ENCODE data around the gene ARSG.
"Not testable (repeated sequence)": the region's sequence is repeated elsewhere in the genome, so short reads cannot be mapped to it uniquely, and the experiment has no call there.

Gene ARSG

GRCh38 chr17:68401288-68401687 is 110.0 kb downstream of the ARSG start:
- no peak for DNase-seq
- in situ Hi-C loops (cut with HindIII; ENCODE audit: low pct_ligation_motif_present, low pct_unique_long_range_greater_than_20kb, low sequenced_read_pairs), result no loop called here

DNA sequence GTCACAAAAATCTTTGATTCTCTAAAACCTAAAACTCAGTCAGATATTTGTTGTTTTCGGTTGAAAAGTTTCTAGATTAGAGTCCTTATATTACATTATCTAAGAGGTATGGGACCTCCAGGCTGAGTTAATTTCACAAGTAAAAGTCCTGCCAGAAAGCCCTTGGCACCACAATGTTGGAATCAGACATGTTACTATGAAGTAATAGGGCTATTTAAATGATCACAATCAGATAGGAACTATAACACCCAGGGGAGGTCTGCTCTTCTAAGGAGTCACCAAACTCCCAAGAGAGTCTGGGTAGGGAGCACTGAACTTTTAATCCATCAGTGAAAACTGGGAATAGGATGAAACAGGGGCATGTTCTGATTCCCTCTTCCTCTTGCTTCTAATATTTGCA is 111.8 kb downstream of the ARSG start:
- DNase-seq, result no peak
- in situ Hi-C loops (cut with HindIII; ENCODE audit: low pct_ligation_motif_present, low pct_unique_long_range_greater_than_20kb, low sequenced_read_pairs), result no loop called here

- DNase-seq; in situ Hi-C loops (cut with HindIII; ENCODE audit: low pct_ligation_motif_present, low pct_unique_long_range_greater_than_20kb, low sequenced_read_pairs): not testable (repeated sequence)
Observed at GRCh38 chr17:68403837-68404236, 112.5 kb downstream of the ARSG start.

GRCh38 chr17:68407656-68408055 is 116.4 kb downstream of the ARSG start:
- DNase-seq; in situ Hi-C loops (cut with HindIII; ENCODE audit: low pct_ligation_motif_present, low pct_unique_long_range_greater_than_20kb, low sequenced_read_pairs): not testable (repeated sequence)

GRCh38 chr17:68413597-68414560 is 122.6 kb downstream of the ARSG start:
- DNase-seq; in situ Hi-C loops (cut with HindIII; ENCODE audit: low pct_ligation_motif_present, low pct_unique_long_range_greater_than_20kb, low sequenced_read_pairs): not testable (repeated sequence)

DNA sequence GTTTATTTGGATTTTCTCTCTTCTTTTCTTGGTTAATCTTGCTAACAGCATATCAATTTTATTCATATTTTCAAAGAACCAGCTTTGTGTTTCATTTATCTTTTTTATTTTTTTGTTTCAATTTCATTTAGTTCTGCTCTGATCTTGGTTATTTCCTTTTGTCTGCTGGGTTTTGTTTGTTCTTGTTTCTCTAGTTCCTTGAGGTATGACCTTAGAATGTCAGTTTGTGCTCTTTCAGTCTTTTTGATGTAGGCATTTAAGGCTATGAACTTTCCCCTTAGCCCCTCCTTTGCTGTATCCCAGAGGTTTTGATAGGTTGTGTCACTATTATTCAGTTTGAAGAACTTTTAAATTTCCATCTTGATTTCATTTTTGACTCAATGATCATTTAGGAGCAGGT is 123.6 kb downstream of the ARSG start:
- in situ Hi-C loops (cut with HindIII; ENCODE audit: low pct_ligation_motif_present, low pct_unique_long_range_greater_than_20kb, low sequenced_read_pairs); DNase-seq: not testable (repeated sequence)

GRCh38 chr17:68417317-68417716 is 126.0 kb downstream of the ARSG start:
- in situ Hi-C loops (cut with HindIII; ENCODE audit: low pct_ligation_motif_present, low pct_unique_long_range_greater_than_20kb, low sequenced_read_pairs), result no loop called here
- no peak for DNase-seq

DNA sequence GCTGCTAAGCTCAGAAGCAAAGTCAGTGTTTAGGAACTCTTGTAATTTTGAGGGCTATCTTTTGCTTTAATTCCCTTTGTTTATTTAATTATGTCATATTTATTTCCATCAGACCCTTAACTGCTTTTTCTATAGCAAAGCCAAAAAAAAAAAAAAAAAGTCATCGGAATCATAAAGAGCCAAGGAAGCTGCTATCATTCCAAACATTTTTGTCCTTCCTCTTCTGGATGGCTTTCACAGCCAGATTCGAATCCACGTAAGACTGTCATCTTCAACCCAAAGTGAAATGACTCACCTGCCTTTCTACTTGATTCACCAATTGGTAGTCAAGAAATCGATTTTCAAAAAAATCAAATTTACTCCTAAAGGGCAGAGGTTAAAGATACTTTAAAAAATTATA is 127.6 kb downstream of the ARSG start:
- DNase-seq, result no peak
- in situ Hi-C loops (cut with HindIII; ENCODE audit: low pct_ligation_motif_present, low pct_unique_long_range_greater_than_20kb, low sequenced_read_pairs), result no loop called here

DNA sequence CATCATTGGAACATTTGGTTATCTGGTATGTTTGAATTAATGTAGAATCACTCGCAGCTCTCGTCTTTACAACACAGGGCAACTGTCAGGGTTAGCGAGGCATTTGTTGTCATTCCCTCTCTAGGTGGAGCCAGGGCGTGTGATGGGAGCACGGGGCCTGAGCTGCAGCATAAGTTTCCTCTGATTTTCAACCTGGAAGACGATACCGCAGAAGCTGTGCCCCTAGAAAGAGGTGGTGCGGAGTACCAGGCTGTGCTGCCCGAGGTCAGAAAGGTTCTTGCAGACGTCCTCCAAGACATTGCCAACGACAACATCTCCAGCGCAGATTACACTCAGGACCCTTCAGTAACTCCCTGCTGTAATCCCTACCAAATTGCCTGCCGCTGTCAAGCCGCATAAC is 128.8 kb downstream of the ARSG start:
- DNase-seq, result no peak
- in situ Hi-C loops (cut with HindIII; ENCODE audit: low pct_ligation_motif_present, low pct_unique_long_range_greater_than_20kb, low sequenced_read_pairs), result no loop called here

DNA sequence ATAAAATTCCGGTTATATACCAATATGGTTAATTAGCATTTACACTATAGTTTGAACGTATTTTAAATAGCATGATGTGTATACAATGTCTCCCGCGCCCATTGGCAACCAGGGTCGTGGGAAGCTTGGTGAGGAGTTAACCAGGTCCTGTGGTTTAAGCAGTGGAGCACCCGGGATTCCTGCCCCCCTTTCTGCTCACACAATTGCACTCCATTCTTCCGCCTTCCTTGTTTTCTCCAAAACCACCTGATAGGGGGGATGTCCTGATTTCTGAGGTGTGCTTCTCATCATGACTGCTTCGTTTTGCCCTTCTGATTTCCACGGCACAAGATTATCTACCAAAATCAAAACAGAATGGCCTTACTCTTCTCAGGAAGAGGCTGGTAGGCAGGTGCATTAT is 130.2 kb downstream of the ARSG start:
- no peak for DNase-seq
- in situ Hi-C loops (cut with HindIII; ENCODE audit: low pct_ligation_motif_present, low pct_unique_long_range_greater_than_20kb, low sequenced_read_pairs), result no loop called here

DNA sequence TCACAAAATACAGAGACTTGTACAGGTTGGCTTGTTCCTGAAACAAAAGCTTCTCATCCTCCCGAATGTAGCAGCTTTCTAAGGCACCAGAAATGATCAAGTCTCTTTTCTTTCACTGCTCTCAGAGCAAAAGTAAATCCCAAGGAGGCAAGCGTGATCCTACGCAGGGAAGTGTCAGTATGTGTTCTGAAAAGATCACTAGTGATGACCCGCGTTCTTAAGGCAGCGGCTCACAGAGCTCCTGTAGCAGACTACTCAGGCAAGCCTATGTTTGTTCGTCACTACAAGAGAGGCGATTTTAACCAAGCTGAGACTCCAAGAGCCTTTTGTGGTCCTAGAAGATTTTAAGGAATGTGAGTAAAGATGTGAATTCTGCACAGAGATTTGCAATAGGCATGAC is 131.5 kb downstream of the ARSG start:
- DNase-seq, result no peak
- in situ Hi-C loops (cut with HindIII; ENCODE audit: low pct_ligation_motif_present, low pct_unique_long_range_greater_than_20kb, low sequenced_read_pairs), result no loop called here

- in situ Hi-C loops (cut with HindIII; ENCODE audit: low pct_ligation_motif_present, low pct_unique_long_range_greater_than_20kb, low sequenced_read_pairs), result no loop called here
- DNase-seq, result no peak
Observed at GRCh38 chr17:68423251-68423650, 132.0 kb downstream of the ARSG start.

- no peak for DNase-seq
- in situ Hi-C loops (cut with HindIII; ENCODE audit: low pct_ligation_motif_present, low pct_unique_long_range_greater_than_20kb, low sequenced_read_pairs), result no loop called here
Observed at GRCh38 chr17:68424203-68424602, 132.9 kb downstream of the ARSG start.

GRCh38 chr17:68424861-68425260 is 133.6 kb downstream of the ARSG start:
- DNase-seq, result no peak
- in situ Hi-C loops (cut with HindIII; ENCODE audit: low pct_ligation_motif_present, low pct_unique_long_range_greater_than_20kb, low sequenced_read_pairs), result no loop called here

GRCh38 chr17:68425979-68426378 is 134.7 kb downstream of the ARSG start:
- no peak for DNase-seq
- in situ Hi-C loops (cut with HindIII; ENCODE audit: low pct_ligation_motif_present, low pct_unique_long_range_greater_than_20kb, low sequenced_read_pairs), result no loop called here

DNA sequence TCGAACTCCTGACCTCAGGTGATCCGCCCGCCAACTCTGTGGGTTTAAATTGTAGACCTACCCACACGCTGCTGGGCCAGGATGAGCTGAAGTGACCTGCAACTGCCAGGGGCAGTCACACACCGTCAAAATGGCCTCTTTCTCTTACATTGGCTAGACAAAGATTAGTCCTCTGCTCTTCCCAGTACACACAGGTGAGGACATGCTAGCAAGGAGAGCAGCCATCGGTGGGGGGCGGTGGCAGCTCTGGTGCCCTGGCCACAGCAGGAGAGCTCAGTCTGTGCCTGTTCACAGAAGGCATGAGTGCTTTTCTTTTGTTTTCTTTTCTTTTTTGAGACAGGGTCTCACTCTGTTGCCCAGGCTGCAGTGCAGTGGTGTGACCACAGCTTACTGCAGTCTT is 136.3 kb downstream of the ARSG start:
- no peak for DNase-seq
- in situ Hi-C loops (cut with HindIII; ENCODE audit: low pct_ligation_motif_present, low pct_unique_long_range_greater_than_20kb, low sequenced_read_pairs), result no loop called here

DNA sequence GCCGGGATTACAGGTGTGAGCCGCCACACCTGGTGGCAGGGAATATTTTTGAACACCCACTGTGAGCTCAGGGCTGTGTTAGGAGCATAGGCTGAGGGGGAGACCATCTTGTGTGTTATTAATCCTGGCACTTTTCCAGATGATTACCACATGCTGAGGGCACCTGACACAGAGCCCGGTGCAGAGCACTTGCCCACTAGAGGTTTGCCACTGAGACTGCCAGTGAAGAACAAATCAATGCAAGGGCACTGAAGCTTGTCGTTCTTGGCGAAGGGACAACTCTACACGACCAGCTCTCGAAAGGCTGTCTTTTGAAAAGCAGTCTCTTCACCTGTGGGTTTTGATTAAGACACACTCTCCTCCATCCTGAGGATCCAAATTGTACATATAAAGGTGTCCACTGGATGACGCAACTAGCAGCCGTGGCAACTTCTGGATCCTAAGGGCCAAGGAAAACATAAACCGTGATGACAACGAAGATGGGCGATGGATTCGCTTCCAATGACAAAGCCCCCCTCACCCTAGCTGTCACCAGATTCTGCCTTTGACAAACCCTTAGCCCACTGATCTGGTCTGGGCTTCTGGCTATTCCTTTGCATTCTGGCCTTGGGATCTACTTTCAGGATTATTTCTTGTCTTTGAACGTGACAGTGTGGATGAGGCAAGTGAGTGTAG is 137.3 kb downstream of the ARSG start:
- DNase-seq, result no peak
- in situ Hi-C loops (cut with HindIII; ENCODE audit: low pct_ligation_motif_present, low pct_unique_long_range_greater_than_20kb, low sequenced_read_pairs), result no loop called here

- DNase-seq, result no peak
- in situ Hi-C loops (cut with HindIII; ENCODE audit: low pct_ligation_motif_present, low pct_unique_long_range_greater_than_20kb, low sequenced_read_pairs), result no loop called here
Observed at GRCh38 chr17:68429881-68430280, 138.6 kb downstream of the ARSG start.

DNA sequence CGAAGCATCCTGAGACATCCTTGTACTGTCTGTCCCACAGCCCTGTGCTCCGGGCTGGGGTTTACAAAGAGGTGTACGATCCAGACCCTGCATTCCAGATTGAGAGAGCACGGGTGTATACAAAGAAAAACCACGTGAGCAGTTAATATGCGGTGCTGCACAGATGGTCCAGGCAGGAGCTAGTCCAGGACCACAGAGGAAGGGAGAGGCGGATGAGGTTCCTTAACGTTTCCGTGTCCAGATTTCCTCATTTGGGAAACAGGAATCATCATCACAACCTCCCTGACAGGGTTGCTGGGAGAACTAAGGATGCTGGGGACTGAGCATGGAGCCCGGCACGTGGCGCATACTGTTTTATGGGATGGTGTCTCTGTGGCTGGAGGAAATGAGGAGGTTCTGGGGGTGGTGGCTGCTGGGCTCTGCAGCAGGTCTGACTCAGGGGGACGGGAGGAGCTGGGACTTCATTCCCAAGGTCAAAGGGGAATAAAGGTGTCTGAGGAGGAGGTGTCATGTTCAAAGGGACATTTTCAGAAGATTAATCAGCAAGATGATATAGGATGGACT is 139.8 kb downstream of the ARSG start:
- no peak for DNase-seq
- in situ Hi-C loops (cut with HindIII; ENCODE audit: low pct_ligation_motif_present, low pct_unique_long_range_greater_than_20kb, low sequenced_read_pairs), result no loop called here
